Measurements from ENCODE around the gene FGF10.

The FGF10 gene

GRCh38 chr5:44257653-44258365 lies 131.4 kb downstream of the FGF10 start:
- no peak for TF ChIP-seq CTCF (IDR thresholded peaks at IDR 0.05)

- no peak for TF ChIP-seq CTCF (IDR thresholded peaks at IDR 0.05)
Measured at GRCh38 chr5:44257221-44257620, 132.0 kb downstream of the FGF10 start.

All from LNCAP (cell line).